Femur (tissue), 1 donor: ENCODE results near the gene IQUB.
"Not testable (repeated sequence)": the region's sequence is repeated elsewhere in the genome, so short reads cannot be mapped to it uniquely, and the experiment has no call there.

Experiments used
- DNase-seq: peaks from one replicate; pipeline ENCODE4 v3.0.0-alpha.2; 2017

The IQUB gene

GRCh38 chr7:123485187-123485586 is 49.2 kb downstream of the IQUB start:
- no peak for DNase-seq

- no peak for DNase-seq
Observed at GRCh38 chr7:123484199-123484598, 50.2 kb downstream of the IQUB start.

- no peak for DNase-seq
Observed at GRCh38 chr7:123480107-123480506, 54.3 kb downstream of the IQUB start.

- not testable (repeated sequence) for DNase-seq
Observed at GRCh38 chr7:123478056-123478455, 56.3 kb downstream of the IQUB start.

- DNase-seq = no peak
Observed at GRCh38 chr7:123472750-123473445, 61.5 kb downstream of the IQUB start.

- no peak for DNase-seq
Observed at GRCh38 chr7:123472327-123472726, 62.1 kb downstream of the IQUB start.

GRCh38 chr7:123468303-123468702 is 66.1 kb downstream of the IQUB start:
- DNase-seq = no peak

GRCh38 chr7:123463890-123464289 is 70.5 kb downstream of the IQUB start:
- DNase-seq = no peak

- DNase-seq = no peak
Observed at GRCh38 chr7:123460616-123461015, 73.8 kb downstream of the IQUB start.

GRCh38 chr7:123455965-123456470 is 78.4 kb downstream of the IQUB start:
- no peak for DNase-seq

GRCh38 chr7:123440101-123440548 is 94.3 kb downstream of the IQUB start:
- no peak for DNase-seq

- no peak for DNase-seq
Observed at GRCh38 chr7:123439191-123439590, 95.2 kb downstream of the IQUB start.

- no peak for DNase-seq
Observed at GRCh38 chr7:123437447-123437995, 96.9 kb downstream of the IQUB start.

- no peak for DNase-seq
Observed at GRCh38 chr7:123435080-123435700, 99.2 kb downstream of the IQUB start.

- no peak for DNase-seq
Observed at GRCh38 chr7:123433665-123434064, 100.7 kb downstream of the IQUB start.

GRCh38 chr7:123432601-123433000 is 101.8 kb downstream of the IQUB start:
- no peak for DNase-seq

- DNase-seq = no peak
Observed at GRCh38 chr7:123431075-123431614, 103.2 kb downstream of the IQUB start.

GRCh38 chr7:123425246-123425645 is 109.1 kb downstream of the IQUB start:
- no peak for DNase-seq

- DNase-seq = no peak
Observed at GRCh38 chr7:123424463-123424862, 109.9 kb downstream of the IQUB start.

- no peak for DNase-seq
Observed at GRCh38 chr7:123423622-123424021, 110.8 kb downstream of the IQUB start.

GRCh38 chr7:123417580-123417979 is 116.8 kb downstream of the IQUB start:
- no peak for DNase-seq

GRCh38 chr7:123415625-123416024 is 118.8 kb downstream of the IQUB start:
- no peak for DNase-seq

- peak; percentile 78 for DNase-seq
Observed at GRCh38 chr7:123410273-123410904, 124.0 kb downstream of the IQUB start.
